HEK293 (cell line): Measurements from ENCODE around the gene KCNJ9.
A peak's percentile ranks its signal among the peaks of the same experiment; 100 is the strongest.
"Not testable (repeated sequence)": the region's sequence is repeated elsewhere in the genome, so short reads cannot be mapped to it uniquely, and the experiment has no call there.

Source experiments
- CTCF ChIA-PET: fragments of 350-600 bp; formaldehyde crosslinking; extraction: SDS; loops from one replicate; lab custom pipeline; 2021; ENCODE audit warnings: antibody characterized with exemption; lab: Yijun Ruan, JAX
- POLR2A ChIA-PET: fragments of 300-600 bp; formaldehyde crosslinking; extraction: SDS; loops from one replicate; lab custom pipeline; 2020; ENCODE audit warnings: antibody characterized with exemption, inconsistent platforms; lab: Yijun Ruan, JAX
- H3K27ac ChIP-seq: fragments of 200-500 bp; sonication (Bioruptor generic); 2 replicates; pipeline ENCODE4 v1.5.1; 2014; ENCODE audit warnings: low read depth, low read length, control low read depth, inconsistent platforms; ENCODE audit errors: extremely low read depth
- H3K36me3 ChIP-seq, 2 experiments: fragments of 200-500 bp in 1 of 2; sonication (Bioruptor generic) in 1 of 2; 1 replicate in 1 of 2; 2 replicates in 1 of 2; pipeline ENCODE4 v1.5.1; 2014 to 2017; ENCODE audit warnings: inconsistent platforms in 2 of 2, low read length in 2 of 2; ENCODE audit not compliant: control insufficient read depth in 2 of 2, insufficient read depth in 1 of 2
- H3K4me1 ChIP-seq: fragments of 200-500 bp; sonication (Bioruptor generic); 2 replicates; pipeline ENCODE4 v1.5.1; 2014; ENCODE audit warnings: mild to moderate bottlenecking, low read length, inconsistent platforms; ENCODE audit not compliant: control insufficient read depth, insufficient read depth
- H3K4me3 ChIP-seq: 2 replicates; pipeline ENCODE4 v1.5.1; 2011; ENCODE audit warnings: low read depth, mild to moderate bottlenecking, control low read depth, low read length, moderate library complexity
- H3K9me3 ChIP-seq: fragments of 200-500 bp; sonication (Bioruptor generic); 2 replicates; pipeline ENCODE4 v1.5.1; 2014; ENCODE audit warnings: low read depth, low read length, inconsistent platforms; ENCODE audit not compliant: control insufficient read depth, insufficient read depth
- GLI2 ChIP-seq: fragments of 450-650 bp; formaldehyde crosslinking; IDR thresholded peaks from 2 replicates; pipeline ENCODE4; 2017; ENCODE audit warnings: missing biosample characterization, missing genetic modification characterization, low read depth, borderline replicate concordance
- HOXA7 ChIP-seq: sonication (generic); formaldehyde crosslinking; IDR thresholded peaks from 2 replicates; pipeline ENCODE4 v1.8.1; 2022; ENCODE audit warnings: missing genetic modification reagents, borderline replicate concordance
- KLF7 ChIP-seq: fragments of 450-650 bp; formaldehyde crosslinking; IDR thresholded peaks from 2 replicates; pipeline ENCODE4 v1.5.1; 2016; ENCODE audit warnings: missing biosample characterization, missing genetic modification characterization, borderline replicate concordance
- PRDM4 ChIP-seq: fragments of 450-650 bp; formaldehyde crosslinking; IDR thresholded peaks from 2 replicates; pipeline ENCODE4 v1.5.1; 2017; ENCODE audit warnings: missing biosample characterization, missing genetic modification characterization
- RBAK ChIP-seq: fragments of 450-650 bp; formaldehyde crosslinking; IDR thresholded peaks from 2 replicates; pipeline ENCODE4 v1.5.1; 2016; ENCODE audit warnings: missing biosample characterization, missing genetic modification characterization
- REST ChIP-seq: fragments of 450-650 bp; formaldehyde crosslinking; IDR thresholded peaks from 2 replicates; pipeline ENCODE4 v1.5.1; 2016; ENCODE audit warnings: missing biosample characterization, missing genetic modification characterization
- ZBTB21 ChIP-seq: fragments of 450-650 bp; formaldehyde crosslinking; IDR thresholded peaks from 2 replicates; pipeline ENCODE4 v1.5.1; 2017; ENCODE audit warnings: missing biosample characterization, missing genetic modification characterization
- ZIC2 ChIP-seq: fragments of 450-650 bp; formaldehyde crosslinking; IDR thresholded peaks from 2 replicates; pipeline ENCODE4 v1.5.1; 2016; ENCODE audit warnings: missing biosample characterization, missing genetic modification characterization
- ZNF138 ChIP-seq: fragments of 450-650 bp; formaldehyde crosslinking; IDR thresholded peaks from 2 replicates; pipeline ENCODE4 v1.5.1; 2016; ENCODE audit warnings: missing biosample characterization, missing genetic modification characterization, borderline replicate concordance
- ZNF140 ChIP-seq: fragments of 450-650 bp; formaldehyde crosslinking; IDR thresholded peaks from 2 replicates; pipeline ENCODE4 v1.5.1; 2016; ENCODE audit warnings: missing biosample characterization, missing genetic modification characterization
- ZNF266 ChIP-seq: fragments of 450-650 bp; formaldehyde crosslinking; IDR thresholded peaks from 2 replicates; pipeline ENCODE4 v1.5.1; 2016; ENCODE audit warnings: missing biosample characterization, missing genetic modification characterization, low read depth
- ZNF354C ChIP-seq: fragments of 450-650 bp; formaldehyde crosslinking; IDR thresholded peaks from 2 replicates; pipeline ENCODE4 v1.5.1; 2016; ENCODE audit warnings: missing biosample characterization, missing genetic modification characterization, low read depth, borderline replicate concordance
- ZNF394 ChIP-seq: fragments of 450-650 bp; formaldehyde crosslinking; IDR thresholded peaks from 2 replicates; pipeline ENCODE4 v1.5.1; 2016; ENCODE audit warnings: missing biosample characterization, missing genetic modification characterization, mild to moderate bottlenecking, moderate library complexity, borderline replicate concordance
- ZNF433 ChIP-seq: fragments of 450-650 bp; formaldehyde crosslinking; IDR thresholded peaks from 2 replicates; pipeline ENCODE4 v1.5.1; 2016; ENCODE audit warnings: missing biosample characterization, missing genetic modification characterization, low read depth
- ZNF514 ChIP-seq: fragments of 450-650 bp; formaldehyde crosslinking; IDR thresholded peaks from 2 replicates; pipeline ENCODE4 v1.5.1; 2016; ENCODE audit warnings: missing biosample characterization, missing genetic modification characterization
- ZNF555 ChIP-seq: fragments of 450-650 bp; formaldehyde crosslinking; conservative IDR thresholded peaks from 2 replicates; pipeline ENCODE4 v1.5.1; 2017; ENCODE audit warnings: missing biosample characterization, mild to moderate bottlenecking, missing genetic modification characterization, inconsistent platforms
- ZNF560 ChIP-seq: fragments of 450-650 bp; formaldehyde crosslinking; IDR thresholded peaks from 2 replicates; pipeline ENCODE4 v1.5.1; 2017; ENCODE audit warnings: missing biosample characterization, missing genetic modification characterization, borderline replicate concordance
- ZNF623 ChIP-seq: fragments of 450-650 bp; formaldehyde crosslinking; IDR thresholded peaks from 2 replicates; pipeline ENCODE4 v1.5.1; 2016; ENCODE audit warnings: missing biosample characterization, missing genetic modification characterization
- ZNF629 ChIP-seq: fragments of 450-650 bp; formaldehyde crosslinking; IDR thresholded peaks from 2 replicates; pipeline ENCODE4 v1.5.1; 2017; ENCODE audit warnings: missing biosample characterization, missing genetic modification characterization
- ZNF664 ChIP-seq: fragments of 450-650 bp; formaldehyde crosslinking; IDR thresholded peaks from 2 replicates; pipeline ENCODE4 v1.5.1; 2016; ENCODE audit warnings: missing biosample characterization, missing genetic modification characterization
- ZNF677 ChIP-seq: fragments of 450-650 bp; IDR thresholded peaks from 2 replicates; pipeline ENCODE4 v1.5.0; 2018; ENCODE audit warnings: missing biosample characterization, mild to moderate bottlenecking, missing genetic modification characterization, moderate library complexity
- ZNF768 ChIP-seq: fragments of 450-650 bp; formaldehyde crosslinking; IDR thresholded peaks from 2 replicates; pipeline ENCODE4 v1.5.1; 2018; ENCODE audit warnings: missing biosample characterization, mild to moderate bottlenecking, missing genetic modification characterization
- ZNF777 ChIP-seq: fragments of 450-650 bp; formaldehyde crosslinking; IDR thresholded peaks from 2 replicates; pipeline ENCODE4 v1.5.1; 2017; ENCODE audit warnings: missing biosample characterization, missing genetic modification characterization, borderline replicate concordance
- TF ChIP-seq, protein P1 (sequence below): fragments of 450-650 bp; formaldehyde crosslinking; IDR thresholded peaks from 2 replicates; pipeline ENCODE4 v1.5.1; 2016; ENCODE audit warnings: missing biosample characterization, missing genetic modification characterization

KCNJ9 gene

DNA sequence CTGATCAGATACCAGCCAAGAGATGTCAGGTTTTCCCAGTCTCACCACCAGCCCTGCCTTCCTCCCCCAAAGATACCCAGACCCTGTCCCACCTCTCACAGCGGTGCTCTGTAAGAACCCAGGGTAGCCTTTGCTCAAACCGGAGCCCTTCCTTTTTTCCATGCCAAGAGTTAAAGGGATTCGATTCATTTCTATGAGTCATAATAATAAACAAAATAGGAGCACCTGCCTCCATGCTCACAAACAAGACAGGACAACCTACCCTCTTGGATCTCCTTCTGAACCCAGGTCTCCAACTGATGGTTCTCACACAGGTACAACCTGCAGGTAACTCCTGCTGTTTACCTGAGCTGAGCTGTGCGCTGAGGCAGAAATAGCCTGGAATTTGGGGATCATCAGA lies 28.3 kb downstream of the KCNJ9 start:
- CTCF ChIA-PET = interaction anchor here (0.6 to 3.1 kb wide), 8 partner anchors 8 to 345 kb away, joined by 3 to 15 read pairs (median 5); partner anchors contain the start of gene KCNJ9
- Histone ChIP-seq H3K4me1 (no peaks in the 10 kb centered on the region), H3K9me3 (no peaks in the 10 kb centered on the region), H3K36me3 (no peaks in the 10 kb centered on the region), H3K4me3 (no peak overlapping the region), H3K27ac (no peak overlapping the region)
- TF ChIP-seq ZNF768 (no peak), ZNF777 (tag by site-specific recombination) (no peak), ZNF677 (tag by site-specific recombination) (no peak), ZIC2 (tag by site-specific recombination) (0 out of 2 replicates have a peak, but pooled peaks have one; percentile 1), HOXA7 (CRISPR knock-in tag) (no peak), ZNF623 (tag by site-specific recombination) (no peak)
- TF ChIP-seq, protein P1, sequence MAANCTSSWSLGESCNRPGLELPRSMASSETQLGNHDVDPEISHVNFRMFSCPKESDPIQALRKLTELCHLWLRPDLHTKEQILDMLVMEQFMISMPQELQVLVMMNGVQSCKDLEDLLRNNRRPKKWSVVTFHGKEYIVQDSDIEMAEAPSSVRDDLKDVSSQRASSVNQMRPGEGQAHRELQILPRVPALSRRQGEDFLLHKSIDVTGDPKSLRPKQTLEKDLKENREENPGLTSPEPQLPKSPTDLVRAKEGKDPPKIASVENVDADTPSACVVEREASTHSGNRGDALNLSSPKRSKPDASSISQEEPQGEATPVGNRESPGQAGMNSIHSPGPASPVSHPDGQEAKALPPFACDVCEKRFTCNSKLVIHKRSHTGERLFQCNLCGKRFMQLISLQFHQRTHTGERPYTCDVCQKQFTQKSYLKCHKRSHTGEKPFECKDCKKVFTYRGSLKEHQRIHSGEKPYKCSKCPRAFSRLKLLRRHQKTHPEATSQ (tag by site-specific recombination) = no peak
- POLR2A ChIA-PET = no interaction called here

DNA sequence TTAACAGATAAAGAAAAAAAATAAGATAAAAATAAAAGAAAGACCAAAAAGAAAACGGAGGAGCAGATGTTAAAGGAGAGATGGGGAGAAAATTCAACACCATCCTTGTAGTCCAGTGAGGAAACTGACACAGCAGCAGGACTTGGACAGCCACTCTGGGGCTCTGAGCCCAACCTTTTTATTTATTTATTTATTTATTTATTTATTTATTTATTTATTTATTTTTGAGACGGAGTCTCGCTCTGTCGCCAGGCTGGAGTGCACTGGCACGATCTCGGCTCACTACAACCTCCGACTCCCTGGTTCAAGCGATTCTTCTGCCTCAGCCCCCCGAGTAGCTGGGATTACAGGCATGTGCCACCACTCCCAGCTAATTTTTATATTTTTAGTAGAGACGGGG lies 30.1 kb downstream of the KCNJ9 start:
- CTCF ChIA-PET = interaction anchor here (0.7 kb wide), 1 partner anchor 140 kb away, joined by 3 read pairs; no protein-coding TSS in a partner anchor
- H3K9me3 ChIP-seq, POLR2A ChIA-PET, H3K4me1 ChIP-seq, H3K36me3 ChIP-seq, H3K27ac ChIP-seq, H3K4me3 ChIP-seq: not testable (repeated sequence)
- TF ChIP-seq ZNF629 (tag by site-specific recombination) (peak; percentile 26; the same call in 1 of the 2 replicates), RBAK (0 out of 2 replicates have a peak, but pooled peaks have one; percentile 20), ZNF138 (tag by site-specific recombination) (0 out of 2 replicates have a peak, but pooled peaks have one; percentile 65), ZNF140 (tag by site-specific recombination) (peak; percentile 77), GLI2 (tag by site-specific recombination) (peak; percentile 52; the same call in 1 of the 2 replicates), ZNF354C (tag by site-specific recombination) (0 out of 2 replicates have a peak, but pooled peaks have one; percentile 60), ZBTB21 (tag by site-specific recombination) (peak; percentile 51; the same call in 1 of the 2 replicates), ZNF394 (tag by site-specific recombination) (peak; percentile 95), ZNF555 (peak; percentile 88), ZNF514 (tag by site-specific recombination) (0 out of 2 replicates have a peak, but pooled peaks have one; percentile 31), ZNF266 (tag by site-specific recombination) (peak; percentile 73; the same call in 1 of the 2 replicates), PRDM4 (tag by site-specific recombination) (peak; percentile 16; the same call in 1 of the 2 replicates), ZNF664 (peak; percentile 70; the same call in 1 of the 2 replicates), ZNF560 (tag by site-specific recombination) (peak; percentile 77; the same call in 1 of the 2 replicates), REST (tag by site-specific recombination) (peak; percentile 74), ZNF433 (tag by site-specific recombination) (peak; percentile 71), KLF7 (peak; percentile 54; the same call in 1 of the 2 replicates)
